Measurements from ENCODE around the gene SH3BGRL.

Gene SH3BGRL

GRCh38 chrX:81215685-81216084 is 13.8 kb downstream of the SH3BGRL start:
- Mint-ChIP-seq H3K9me3 (peaks cover 15% of the 10 kb centered on the region), H3K4me1 (no peaks in the 10 kb centered on the region), H3K36me3 (ENCODE audit: low read depth) (peaks cover 37% of the 10 kb centered on the region), H3K27me3 (ENCODE audit: low read depth) (no peaks in the 10 kb centered on the region), H3K27ac (no peak overlapping the region), H3K4me3 (no peak overlapping the region)
- TF ChIP-seq CTCF (IDR thresholded peaks at IDR 0.05; ENCODE audit: unreplicated experiment in 3 of 3): no peak

- no peak overlapping the region for H3K27ac Mint-ChIP-seq
- H3K27me3 Mint-ChIP-seq (ENCODE audit: low read depth): no peaks in the 10 kb centered on the region
- H3K4me1 Mint-ChIP-seq: no peaks in the 10 kb centered on the region
- no peaks in the 10 kb centered on the region for H3K9me3 Mint-ChIP-seq
- no peak overlapping the region for H3K4me3 Mint-ChIP-seq
- TF ChIP-seq CTCF (IDR thresholded peaks at IDR 0.05; ENCODE audit: unreplicated experiment in 3 of 3): no peak
- H3K36me3 Mint-ChIP-seq (ENCODE audit: low read depth): peaks cover 3% of the 10 kb centered on the region
These were observed 27.3 kb downstream of the SH3BGRL start for GRCh38 chrX:81229229-81229628.

- Mint-ChIP-seq H3K9me3 (no peaks in the 10 kb centered on the region), H3K4me1 (no peaks in the 10 kb centered on the region), H3K36me3 (ENCODE audit: low read depth) (peaks cover 3% of the 10 kb centered on the region), H3K27ac (no peak overlapping the region), H3K27me3 (ENCODE audit: low read depth) (no peaks in the 10 kb centered on the region), H3K4me3 (no peak overlapping the region)
- TF ChIP-seq CTCF (IDR thresholded peaks at IDR 0.05; ENCODE audit: unreplicated experiment in 3 of 3): no peak
These were observed 28.0 kb downstream of the SH3BGRL start for GRCh38 chrX:81229901-81230300.

GRCh38 chrX:81231476-81231875 is 29.6 kb downstream of the SH3BGRL start:
- TF ChIP-seq CTCF (IDR thresholded peaks at IDR 0.05; ENCODE audit: unreplicated experiment in 3 of 3): no peak
- Mint-ChIP-seq H3K27ac (no peak overlapping the region), H3K4me3 (no peak overlapping the region), H3K4me1 (no peaks in the 10 kb centered on the region), H3K27me3 (ENCODE audit: low read depth) (no peaks in the 10 kb centered on the region), H3K9me3 (no peaks in the 10 kb centered on the region), H3K36me3 (ENCODE audit: low read depth) (peaks cover 4% of the 10 kb centered on the region)

- Mint-ChIP-seq H3K9me3 (peaks cover 3% of the 10 kb centered on the region), H3K36me3 (ENCODE audit: low read depth) (peaks cover 11% of the 10 kb centered on the region), H3K27ac (no peak overlapping the region), H3K27me3 (ENCODE audit: low read depth) (no peaks in the 10 kb centered on the region), H3K4me3 (no peak overlapping the region), H3K4me1 (no peaks in the 10 kb centered on the region)
- TF ChIP-seq CTCF (IDR thresholded peaks at IDR 0.05; ENCODE audit: unreplicated experiment in 3 of 3): no peak
These were observed 30.3 kb downstream of the SH3BGRL start for GRCh38 chrX:81232218-81232617.

- H3K4me1 Mint-ChIP-seq: no peaks in the 10 kb centered on the region
These were observed 35.6 kb downstream of the SH3BGRL start for GRCh38 chrX:81237516-81237915.

More at GRCh38 chrX:81237516-81237915, 35.6 kb downstream of the SH3BGRL start:
- Mint-ChIP-seq H3K9me3 (peaks cover 14% of the 10 kb centered on the region), H3K27me3 (ENCODE audit: low read depth) (peaks cover 3% of the 10 kb centered on the region), H3K36me3 (ENCODE audit: low read depth) (peaks cover 34% of the 10 kb centered on the region), H3K27ac (no peak overlapping the region), H3K4me3 (no peak overlapping the region)
- TF ChIP-seq CTCF (IDR thresholded peaks at IDR 0.05; ENCODE audit: unreplicated experiment in 3 of 3): no peak
